Stimulated activated CD4-positive, alpha-beta T cell treated with anti-CD3 and anti-CD28 coated beads, Interleukin-1b, Interleukin-23, amount 100 ng/mL, for 24 hours (primary cell): ENCODE data around the gene GRIK1.

Source experiments
- DNase-seq, 4 experiments: peaks; one replicate each; pipeline ENCODE4 v3.0.0-alpha.2; 2020; ENCODE audit warnings: low read depth in 4 of 4, low spot score in 1 of 4

GRIK1 gene

GRCh38 chr21:29787361-29787909, 152.4 kb downstream of the GRIK1 start:
- DNase-seq: no peak

- no peak for DNase-seq
Measured at GRCh38 chr21:29786496-29787360, 153.1 kb downstream of the GRIK1 start.

GRCh38 chr21:29777160-29777559, 162.6 kb downstream of the GRIK1 start:
- no peak for DNase-seq

- DNase-seq: no peak
Measured at GRCh38 chr21:29775462-29775861, 164.3 kb downstream of the GRIK1 start.

- DNase-seq: no peak
Measured at GRCh38 chr21:29771491-29772066, 168.2 kb downstream of the GRIK1 start.

GRCh38 chr21:29763674-29764073, 176.1 kb downstream of the GRIK1 start:
- no peak for DNase-seq

- no peak for DNase-seq
Measured at GRCh38 chr21:29762570-29763082, 177.2 kb downstream of the GRIK1 start.

GRCh38 chr21:29753216-29753615, 186.6 kb downstream of the GRIK1 start:
- DNase-seq: no peak

- DNase-seq: no peak
Measured at GRCh38 chr21:29751473-29752185, 188.2 kb downstream of the GRIK1 start.

- no peak for DNase-seq
Measured at GRCh38 chr21:29749957-29750356, 189.8 kb downstream of the GRIK1 start.

GRCh38 chr21:29749223-29749622, 190.6 kb downstream of the GRIK1 start:
- no peak for DNase-seq

- DNase-seq: no peak
Measured at GRCh38 chr21:29748391-29749167, 191.2 kb downstream of the GRIK1 start.

- no peak for DNase-seq
Measured at GRCh38 chr21:29741761-29742160, 198.0 kb downstream of the GRIK1 start.

GRCh38 chr21:29739176-29739575, 200.6 kb downstream of the GRIK1 start:
- no peak for DNase-seq

GRCh38 chr21:29738730-29739129, 201.1 kb downstream of the GRIK1 start:
- no peak for DNase-seq

GRCh38 chr21:29737186-29737585, 202.6 kb downstream of the GRIK1 start:
- DNase-seq: no peak

GRCh38 chr21:29730281-29730680, 209.5 kb downstream of the GRIK1 start:
- DNase-seq: no peak

- DNase-seq: no peak
Measured at GRCh38 chr21:29726044-29726443, 213.8 kb downstream of the GRIK1 start.

GRCh38 chr21:29725025-29725736, 214.6 kb downstream of the GRIK1 start:
- DNase-seq: no peak

GRCh38 chr21:29721964-29722363, 217.8 kb downstream of the GRIK1 start:
- DNase-seq: no peak
